22Rv1 (cell line): Measurements from ENCODE around the gene GPR156.

Experiments used
- H3K27ac ChIP-seq: fragments of 450-650 bp; 2 replicates; pipeline ENCODE4 v1.5.1; 2017
- ZFX ChIP-seq: fragments of 450-650 bp; IDR thresholded peaks from 2 replicates; pipeline ENCODE4 v1.6.1; 2017; ENCODE audit warnings: antibody characterized with exemption, borderline replicate concordance
- TF ChIP-seq, protein P1 (sequence below): fragments of 450-650 bp; IDR thresholded peaks from 2 replicates; pipeline ENCODE4 v1.5.1; 2017; ENCODE audit warnings: mild to moderate bottlenecking

GPR156 gene

GRCh38 chr3:120153294-120153693, 131.7 kb downstream of the GPR156 start:
- TF ChIP-seq, protein P1, sequence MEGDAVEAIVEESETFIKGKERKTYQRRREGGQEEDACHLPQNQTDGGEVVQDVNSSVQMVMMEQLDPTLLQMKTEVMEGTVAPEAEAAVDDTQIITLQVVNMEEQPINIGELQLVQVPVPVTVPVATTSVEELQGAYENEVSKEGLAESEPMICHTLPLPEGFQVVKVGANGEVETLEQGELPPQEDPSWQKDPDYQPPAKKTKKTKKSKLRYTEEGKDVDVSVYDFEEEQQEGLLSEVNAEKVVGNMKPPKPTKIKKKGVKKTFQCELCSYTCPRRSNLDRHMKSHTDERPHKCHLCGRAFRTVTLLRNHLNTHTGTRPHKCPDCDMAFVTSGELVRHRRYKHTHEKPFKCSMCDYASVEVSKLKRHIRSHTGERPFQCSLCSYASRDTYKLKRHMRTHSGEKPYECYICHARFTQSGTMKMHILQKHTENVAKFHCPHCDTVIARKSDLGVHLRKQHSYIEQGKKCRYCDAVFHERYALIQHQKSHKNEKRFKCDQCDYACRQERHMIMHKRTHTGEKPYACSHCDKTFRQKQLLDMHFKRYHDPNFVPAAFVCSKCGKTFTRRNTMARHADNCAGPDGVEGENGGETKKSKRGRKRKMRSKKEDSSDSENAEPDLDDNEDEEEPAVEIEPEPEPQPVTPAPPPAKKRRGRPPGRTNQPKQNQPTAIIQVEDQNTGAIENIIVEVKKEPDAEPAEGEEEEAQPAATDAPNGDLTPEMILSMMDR, result no peak
- TF ChIP-seq ZFX, result no peak

DNA sequence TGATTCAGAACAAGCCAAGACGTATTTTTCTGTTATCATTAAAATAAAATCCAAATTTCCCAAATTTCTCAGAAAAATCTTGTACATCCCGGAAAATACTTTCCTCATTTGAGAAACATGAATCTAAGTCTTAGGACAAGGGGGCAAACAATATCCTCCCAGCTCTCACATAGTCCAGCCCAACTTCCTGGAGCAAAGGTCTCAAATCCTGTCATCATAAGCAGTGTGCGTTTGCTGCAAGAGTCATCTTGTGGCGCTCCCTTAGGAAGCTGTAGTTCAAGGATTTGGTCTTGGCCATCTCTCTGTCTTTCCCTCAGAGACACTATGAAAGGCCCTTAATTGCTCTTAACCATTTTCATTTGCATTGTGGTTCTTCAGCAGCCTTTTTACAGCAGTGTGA, 133.2 kb downstream of the GPR156 start:
- TF ChIP-seq ZFX, result no peak
- TF ChIP-seq, protein P1, result no peak
- no peak overlapping the region for H3K27ac ChIP-seq

More at GRCh38 chr3:120153294-120153693, 131.7 kb downstream of the GPR156 start:
- no peak overlapping the region for H3K27ac ChIP-seq

DNA sequence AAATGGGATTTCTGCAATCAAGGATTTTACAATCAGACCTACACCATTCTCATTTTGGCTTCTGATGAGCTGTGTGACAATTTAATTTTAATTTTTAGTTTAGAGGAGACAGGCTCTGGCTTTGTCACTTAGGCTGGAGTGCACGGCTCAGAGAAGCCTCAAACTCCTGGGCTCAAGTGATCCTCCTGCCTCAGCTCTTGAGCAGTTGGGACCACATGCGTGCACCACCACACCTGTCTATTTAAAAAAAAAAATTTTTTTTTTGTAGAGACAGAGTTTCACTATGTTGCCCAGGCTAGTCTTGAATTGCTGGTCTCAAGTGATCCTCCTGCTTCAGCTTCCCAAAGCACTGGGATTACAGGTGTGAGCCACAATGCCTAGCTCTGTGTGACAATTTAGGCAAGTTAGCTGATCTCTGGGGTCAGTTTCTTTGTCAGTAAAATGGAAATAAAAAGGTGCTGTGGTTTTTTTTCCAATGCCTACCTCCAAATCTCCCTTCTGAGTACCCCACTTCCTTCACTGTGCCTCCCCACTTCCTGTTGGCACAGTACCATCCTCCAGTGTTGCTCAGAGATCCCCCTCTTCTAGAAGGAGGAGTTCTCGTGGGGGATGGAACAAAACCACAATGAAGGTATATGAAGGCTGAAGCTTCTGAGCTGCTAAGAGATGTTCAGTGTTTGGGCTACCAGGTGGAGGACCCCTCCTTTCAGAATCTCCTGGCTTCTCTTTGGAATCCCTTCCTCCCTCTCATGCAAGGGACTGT, 136.7 kb downstream of the GPR156 start:
- peak overlapping the region; percentile 93 for H3K27ac ChIP-seq

GRCh38 chr3:120147072-120147871, 137.8 kb downstream of the GPR156 start:
- TF ChIP-seq ZFX, result no peak
- TF ChIP-seq, protein P1, result peak; percentile 23; the same call in 1 of the 2 replicates
- H3K27ac ChIP-seq, result peak overlapping the region; percentile 93

More for the DNA sequence above, 136.7 kb downstream of the GPR156 start:
- TF ChIP-seq, protein P1, result no peak
- TF ChIP-seq ZFX, result no peak

- no peak overlapping the region for H3K27ac ChIP-seq
Measured at GRCh38 chr3:120145542-120146285, 139.3 kb downstream of the GPR156 start.

DNA sequence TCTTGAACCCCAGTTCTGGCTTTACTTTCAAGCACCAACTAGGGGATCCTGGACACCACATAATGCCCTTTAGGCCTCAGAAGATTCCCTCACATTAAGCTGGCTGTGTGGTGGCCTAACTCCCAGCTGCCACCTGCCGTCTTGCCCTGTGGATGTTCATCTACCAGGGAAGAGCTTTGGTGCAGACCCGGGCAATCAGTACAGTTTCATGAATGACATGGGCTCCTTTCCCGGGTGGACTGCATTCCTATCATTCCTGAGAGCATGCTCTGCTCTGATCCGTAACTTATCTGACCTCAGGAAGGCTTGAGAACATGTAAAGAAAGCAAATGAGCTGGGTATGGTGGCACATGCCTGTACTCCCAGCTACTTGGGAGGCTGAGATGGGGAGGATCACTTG, 140.8 kb downstream of the GPR156 start:
- no peak overlapping the region for H3K27ac ChIP-seq

More at GRCh38 chr3:120145542-120146285, 139.3 kb downstream of the GPR156 start:
- TF ChIP-seq ZFX, result no peak
- TF ChIP-seq, protein P1, result no peak

More for the DNA sequence above, 140.8 kb downstream of the GPR156 start:
- TF ChIP-seq ZFX, result no peak
- TF ChIP-seq, protein P1, result no peak
